Activated CD8-positive, alpha-beta T cell treated with anti-CD3 and anti-CD28 coated beads, Interleukin-2, amount 10 ng/mL, durations not matched to agents 7 days and 5 days (primary cell): Measurements from ENCODE around the gene NLRP13. TPM values are rescaled to one million over a fixed set of nuclear protein-coding genes. Genes with fewer than 3 reads are reported as not detected.
"Not testable (repeated sequence)": the region's sequence is repeated elsewhere in the genome, so short reads cannot be mapped to it uniquely, and the experiment has no call there.

Source experiments
- ATAC-seq: fragments of 150-1000 bp; cut with Tn5 transposase; one replicate; pipeline ENCODE4 v1.10.0; 2021; ENCODE audit warnings: moderate library complexity
- CTCF ChIA-PET: fragments of 350-600 bp; sonication (Branson Sonifier 250); formaldehyde crosslinking; loops from one replicate; lab custom pipeline; 2021; ENCODE audit warnings: antibody characterized with exemption; lab: Charles Lee
- POLR2A ChIA-PET: fragments of 350-600 bp; sonication (Branson Sonifier 250); formaldehyde crosslinking; loops from one replicate; lab custom pipeline; 2021; ENCODE audit warnings: antibody characterized with exemption; lab: Charles Lee
- DNase-seq: peaks from one replicate; pipeline ENCODE4 v3.0.0-alpha.2; 2020
- H3K27ac Mint-ChIP-seq: one replicate; pipeline ENCODE4 v1.8.0; 2021; ENCODE audit warnings: mild to moderate bottlenecking, mixed read lengths
- H3K27me3 Mint-ChIP-seq: one replicate; pipeline ENCODE4 v1.8.0; 2021; ENCODE audit warnings: low read depth, mixed read lengths
- H3K36me3 Mint-ChIP-seq: one replicate; pipeline ENCODE4 v1.8.0; 2021; ENCODE audit warnings: low read depth, mixed read lengths
- H3K4me1 Mint-ChIP-seq: one replicate; pipeline ENCODE4 v1.8.0; 2021; ENCODE audit warnings: low read depth, mixed read lengths
- H3K4me3 Mint-ChIP-seq: one replicate; pipeline ENCODE4 v1.8.0; 2021; ENCODE audit warnings: mild to moderate bottlenecking, mixed read lengths
- H3K9me3 Mint-ChIP-seq: one replicate; pipeline ENCODE4 v1.8.0; 2022; ENCODE audit warnings: mixed read lengths; ENCODE audit not compliant: insufficient read depth
- total RNA-seq, 2 experiments: library from RNA; stranded (reverse); gene quantifications; one replicate each; pipeline ENCODE4 v1.2.3, GENCODE V29; 2021

Gene NLRP13
- total RNA-seq, 2 experiments from 2014 or later, result not detected

DNA sequence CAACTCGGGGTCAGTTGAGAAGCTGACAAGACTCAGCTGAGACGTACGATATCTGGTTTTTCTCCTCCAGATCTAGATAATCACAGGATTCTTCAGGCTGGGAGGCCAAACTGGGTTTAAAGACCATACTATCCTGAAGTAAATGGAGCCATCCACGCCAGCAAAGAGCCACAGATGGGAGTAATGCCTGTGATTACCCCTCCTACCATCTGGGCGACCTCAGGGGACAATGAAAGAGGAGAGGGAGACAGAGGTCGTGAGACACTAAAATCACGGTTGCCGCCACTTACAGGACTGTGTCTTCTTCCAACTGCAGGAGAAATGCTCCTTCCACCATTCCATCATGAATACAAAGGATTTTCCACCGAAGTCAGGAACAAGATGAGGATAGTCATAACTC, 3.1 kb upstream of the NLRP13 start:
- no peaks in the 10 kb centered on the region for H3K4me1 Mint-ChIP-seq
- DNase-seq (no peak), ATAC-seq (no peak)
- no peaks in the 10 kb centered on the region for H3K36me3 Mint-ChIP-seq
- H3K27ac Mint-ChIP-seq, result no peak overlapping the region
- POLR2A ChIA-PET, result no interaction called here
- no peak overlapping the region for H3K4me3 Mint-ChIP-seq
- peaks cover 17% of the 10 kb centered on the region for H3K9me3 Mint-ChIP-seq
- no peaks in the 10 kb centered on the region for H3K27me3 Mint-ChIP-seq
- CTCF ChIA-PET, result no interaction called here

DNA sequence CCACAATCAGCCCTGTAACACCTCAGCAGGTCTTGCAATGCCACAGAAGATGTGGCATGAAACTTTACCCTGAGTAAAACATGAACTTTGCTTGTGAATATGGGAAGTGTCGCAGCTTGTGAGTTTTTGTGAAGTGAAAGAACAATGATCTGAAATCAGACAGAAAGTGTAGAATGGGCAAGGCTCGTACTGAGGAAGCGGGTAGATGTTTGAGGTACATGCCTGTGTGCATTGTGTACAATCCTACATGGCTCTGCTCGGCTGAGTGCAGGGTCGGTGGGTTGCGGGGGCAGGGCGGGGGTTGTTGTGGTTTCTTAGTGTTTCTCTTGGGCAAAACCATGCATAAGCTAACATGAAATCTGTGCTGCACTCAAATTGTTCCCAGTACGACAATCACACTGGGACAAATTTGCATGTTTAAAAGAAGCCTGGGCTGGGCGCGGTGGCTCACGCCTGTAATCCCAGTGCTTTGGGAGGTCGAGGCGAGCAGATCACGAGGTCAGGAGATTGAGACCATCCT, 1.1 kb downstream of the NLRP13 start:
- ChIA-PET POLR2A (no interaction called here), CTCF (no interaction called here)
- Mint-ChIP-seq H3K4me1 (no peaks in the 10 kb centered on the region), H3K27ac (no peak overlapping the region), H3K4me3 (no peak overlapping the region), H3K9me3 (peaks cover 10% of the 10 kb centered on the region), H3K36me3 (no peaks in the 10 kb centered on the region), H3K27me3 (no peaks in the 10 kb centered on the region)
- DNase-seq (no peak), ATAC-seq (no peak)

DNA sequence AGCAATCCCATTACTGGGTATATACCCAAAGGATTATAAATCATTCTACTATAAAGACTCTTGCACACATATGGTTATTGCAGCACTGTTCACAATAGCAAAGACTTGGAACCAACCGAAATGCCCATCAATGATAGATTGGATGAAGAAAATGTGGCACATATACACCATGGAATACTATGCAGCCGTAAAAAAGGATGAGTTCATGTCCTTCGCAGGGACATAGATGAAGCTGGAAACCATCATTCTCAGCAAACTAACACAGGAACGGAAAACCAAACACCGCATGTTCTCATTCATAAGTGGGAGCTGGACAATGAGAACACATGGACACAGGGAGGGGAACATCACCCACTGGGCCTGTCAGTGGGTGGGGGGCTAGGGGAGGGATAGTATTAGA, 2.9 kb downstream of the NLRP13 start:
- H3K27me3 Mint-ChIP-seq, H3K4me3 Mint-ChIP-seq, DNase-seq, H3K27ac Mint-ChIP-seq, ATAC-seq, POLR2A ChIA-PET, H3K36me3 Mint-ChIP-seq, CTCF ChIA-PET, H3K4me1 Mint-ChIP-seq, H3K9me3 Mint-ChIP-seq: not testable (repeated sequence)

DNA sequence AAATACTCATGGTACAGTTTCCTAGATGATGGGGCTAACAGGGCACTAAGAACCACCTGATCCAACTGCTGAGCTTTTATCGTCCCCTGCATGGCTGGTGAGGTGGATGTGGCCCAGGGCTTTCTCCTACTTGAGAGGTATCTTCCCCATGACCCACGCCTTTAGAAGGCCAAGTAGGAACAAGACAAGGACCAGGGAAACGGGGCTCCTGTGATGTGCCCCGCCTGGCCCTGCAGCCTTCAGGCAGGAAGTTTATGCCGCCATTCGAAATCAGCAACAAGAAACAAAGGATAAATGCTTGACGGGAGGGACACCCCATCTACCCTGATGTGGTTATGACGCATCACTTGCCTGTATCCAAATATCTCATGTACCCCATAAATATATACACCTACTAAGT, 4.1 kb downstream of the NLRP13 start:
- ChIA-PET POLR2A (no interaction called here), CTCF (no interaction called here)
- H3K27me3 Mint-ChIP-seq, result no peaks in the 10 kb centered on the region
- no peaks in the 10 kb centered on the region for H3K4me1 Mint-ChIP-seq
- H3K4me3 Mint-ChIP-seq, result no peak overlapping the region
- DNase-seq (no peak), ATAC-seq (no peak)
- H3K36me3 Mint-ChIP-seq, result no peaks in the 10 kb centered on the region
- H3K9me3 Mint-ChIP-seq, result peaks cover 10% of the 10 kb centered on the region
- H3K27ac Mint-ChIP-seq, result no peak overlapping the region

DNA sequence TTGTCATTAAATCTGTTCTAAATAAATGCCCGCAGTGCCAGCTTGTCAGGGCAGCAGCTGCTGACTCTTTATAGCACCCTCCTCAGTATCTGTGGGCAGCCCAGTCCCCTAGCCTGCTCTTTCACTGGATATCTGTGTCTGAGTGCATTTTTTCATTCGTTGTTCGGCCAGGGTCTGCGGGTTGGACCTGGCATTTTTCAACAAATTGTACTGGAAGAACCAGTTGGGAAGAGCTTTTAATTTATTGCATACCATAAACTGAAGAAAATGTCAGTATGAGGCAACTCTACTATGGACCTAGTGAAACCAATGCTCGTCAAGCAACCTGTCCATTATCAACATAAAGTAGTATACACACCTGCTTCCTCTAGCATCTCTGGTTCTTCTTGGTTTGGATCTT, 8.6 kb downstream of the NLRP13 start:
- CTCF ChIA-PET, result no interaction called here

DNA sequence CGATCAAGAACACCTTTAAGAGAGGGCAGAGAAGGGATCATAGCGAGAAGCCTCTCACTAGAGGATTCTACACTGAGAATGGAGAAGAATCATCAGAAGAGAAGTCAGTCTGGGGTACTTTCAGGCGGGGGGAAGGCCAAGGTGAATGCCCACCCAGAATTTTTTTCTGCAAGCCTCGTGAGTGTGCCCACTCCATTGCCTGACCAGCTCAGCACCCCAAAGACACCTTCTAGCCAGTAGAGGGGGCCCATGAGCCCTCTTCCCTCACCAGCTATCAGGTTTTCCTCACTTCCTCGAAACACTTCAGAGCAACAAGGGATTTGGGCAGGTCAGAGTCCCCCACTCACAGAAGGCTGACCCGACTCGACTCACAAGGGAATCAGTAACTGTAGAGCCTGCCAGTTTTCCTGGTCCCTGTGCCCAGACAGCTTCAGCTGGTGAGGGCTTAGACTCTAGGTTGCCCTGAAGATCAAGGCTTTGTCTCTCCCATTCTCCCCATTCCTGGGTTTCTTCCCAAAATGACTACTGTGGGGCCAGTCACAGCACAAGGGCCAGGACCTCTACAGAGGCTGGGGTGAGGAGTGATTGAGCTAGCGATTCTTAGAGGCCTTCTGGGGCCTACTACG, 18.4 kb downstream of the NLRP13 start:
- Mint-ChIP-seq H3K9me3 (peaks cover 14% of the 10 kb centered on the region), H3K36me3 (no peaks in the 10 kb centered on the region), H3K4me3 (no peak overlapping the region), H3K4me1 (no peaks in the 10 kb centered on the region), H3K27me3 (no peaks in the 10 kb centered on the region), H3K27ac (no peak overlapping the region)
- POLR2A ChIA-PET, result no interaction called here
- no peak for ATAC-seq
- CTCF ChIA-PET, result no interaction called here
- no peak for DNase-seq

More for the DNA sequence above, 8.6 kb downstream of the NLRP13 start:
- Mint-ChIP-seq H3K36me3 (no peaks in the 10 kb centered on the region), H3K4me3 (no peak overlapping the region), H3K27ac (no peak overlapping the region), H3K27me3 (no peaks in the 10 kb centered on the region), H3K9me3 (peaks cover 16% of the 10 kb centered on the region), H3K4me1 (no peaks in the 10 kb centered on the region)
- no peak for ATAC-seq
- no peak for DNase-seq
- POLR2A ChIA-PET, result no interaction called here

DNA sequence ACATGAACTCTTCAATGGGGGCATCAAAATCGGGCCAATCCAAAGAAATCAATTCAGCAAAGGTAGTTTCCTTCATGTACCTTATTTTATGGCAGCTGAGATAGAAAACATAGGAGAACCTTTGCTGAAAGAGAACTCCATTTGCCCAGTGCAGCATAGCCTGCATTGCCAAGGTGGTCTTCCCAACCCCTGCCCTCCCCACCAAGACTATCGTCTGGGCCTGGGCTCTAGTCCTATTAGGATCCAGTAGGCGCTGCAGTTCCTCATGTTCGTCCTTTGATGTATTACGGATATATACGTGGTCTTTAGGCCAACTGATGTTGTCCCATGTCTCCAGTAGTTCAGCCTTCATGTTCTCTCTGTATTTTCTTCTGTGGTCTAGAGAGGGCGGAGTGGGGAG, 19.2 kb downstream of the NLRP13 start:
- ChIA-PET CTCF (no interaction called here), POLR2A (no interaction called here)
- Mint-ChIP-seq H3K4me3 (no peak overlapping the region), H3K9me3 (peaks cover 10% of the 10 kb centered on the region), H3K36me3 (no peaks in the 10 kb centered on the region), H3K27me3 (no peaks in the 10 kb centered on the region), H3K4me1 (no peaks in the 10 kb centered on the region), H3K27ac (no peak overlapping the region)
- DNase-seq, result no peak
- no peak for ATAC-seq

DNA sequence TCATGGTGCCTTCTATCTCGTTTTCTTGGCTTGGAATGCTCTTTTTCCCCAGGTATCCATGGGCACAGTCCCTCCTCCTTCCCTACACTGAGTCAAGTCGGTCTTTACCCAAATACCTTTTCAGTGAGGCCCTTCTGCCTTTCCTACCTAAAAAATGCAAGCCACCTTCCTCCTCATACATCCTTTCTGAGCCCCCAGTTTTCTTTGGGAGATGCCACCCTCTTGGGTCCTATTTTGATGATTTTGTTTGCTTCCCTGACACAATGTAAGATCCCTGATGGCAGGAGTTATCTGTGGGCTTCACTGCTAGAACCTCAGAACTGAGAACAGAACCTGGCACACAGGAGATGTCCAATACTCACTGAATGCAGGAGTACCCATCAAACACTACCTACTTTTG, 22.3 kb downstream of the NLRP13 start:
- no peaks in the 10 kb centered on the region for H3K27me3 Mint-ChIP-seq
- POLR2A ChIA-PET, result no interaction called here
- H3K9me3 Mint-ChIP-seq, result no peaks in the 10 kb centered on the region
- H3K4me1 Mint-ChIP-seq, result no peaks in the 10 kb centered on the region
- CTCF ChIA-PET, result no interaction called here
- no peaks in the 10 kb centered on the region for H3K36me3 Mint-ChIP-seq
- no peak overlapping the region for H3K4me3 Mint-ChIP-seq
- DNase-seq (no peak), ATAC-seq (no peak)
- no peak overlapping the region for H3K27ac Mint-ChIP-seq

DNA sequence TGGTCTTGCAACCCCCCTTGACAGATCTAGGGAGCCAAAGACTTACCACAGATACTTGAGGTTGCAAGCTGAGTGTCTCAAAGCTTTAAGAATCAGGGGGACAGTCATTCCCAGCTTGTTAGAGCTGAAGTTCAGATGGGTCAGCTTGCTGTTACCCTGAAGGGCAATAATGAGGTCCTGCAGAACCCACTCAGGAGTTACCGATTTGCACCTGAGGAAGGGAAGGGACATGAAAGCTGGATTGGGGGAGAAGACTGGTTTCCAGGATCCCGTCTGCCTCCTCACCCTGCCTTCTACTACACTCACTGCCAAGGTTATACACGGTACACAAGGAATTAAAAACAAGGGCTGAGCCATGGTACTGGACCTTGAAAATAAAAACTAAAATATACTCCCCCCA, 24.4 kb downstream of the NLRP13 start:
- H3K4me3 Mint-ChIP-seq, result no peak overlapping the region
- H3K27ac Mint-ChIP-seq, result no peak overlapping the region
- no peaks in the 10 kb centered on the region for H3K36me3 Mint-ChIP-seq
- ChIA-PET POLR2A (no interaction called here), CTCF (no interaction called here)
- ATAC-seq (no peak), DNase-seq (no peak)
- H3K4me1 Mint-ChIP-seq, result no peaks in the 10 kb centered on the region
- H3K9me3 Mint-ChIP-seq, result peaks cover 3% of the 10 kb centered on the region
- H3K27me3 Mint-ChIP-seq, result no peaks in the 10 kb centered on the region

DNA sequence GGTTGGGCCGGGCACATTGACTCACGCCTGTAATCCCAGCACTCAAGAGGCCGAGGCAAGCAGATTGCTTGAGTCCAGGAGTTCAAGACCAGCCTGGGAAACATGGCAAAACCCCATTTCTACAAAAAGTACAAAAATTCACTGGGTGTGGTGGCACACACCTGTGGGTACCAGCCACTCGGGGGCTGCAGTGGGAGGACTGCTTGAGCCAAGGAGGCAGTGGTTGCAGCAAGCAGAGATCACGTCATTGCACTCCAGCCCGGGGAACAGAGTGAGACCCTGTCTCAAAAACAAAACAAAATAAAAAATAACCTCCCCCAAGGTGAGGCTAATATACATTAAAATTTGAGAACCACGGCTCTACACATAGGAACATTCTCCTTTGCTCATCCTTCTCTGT, 24.9 kb downstream of the NLRP13 start:
- ChIA-PET CTCF (no interaction called here), POLR2A (no interaction called here)
- Mint-ChIP-seq H3K27me3 (no peaks in the 10 kb centered on the region), H3K36me3 (no peaks in the 10 kb centered on the region), H3K4me3 (no peak overlapping the region), H3K4me1 (no peaks in the 10 kb centered on the region), H3K27ac (no peak overlapping the region), H3K9me3 (peaks cover 3% of the 10 kb centered on the region)
- ATAC-seq (no peak), DNase-seq (no peak)

DNA sequence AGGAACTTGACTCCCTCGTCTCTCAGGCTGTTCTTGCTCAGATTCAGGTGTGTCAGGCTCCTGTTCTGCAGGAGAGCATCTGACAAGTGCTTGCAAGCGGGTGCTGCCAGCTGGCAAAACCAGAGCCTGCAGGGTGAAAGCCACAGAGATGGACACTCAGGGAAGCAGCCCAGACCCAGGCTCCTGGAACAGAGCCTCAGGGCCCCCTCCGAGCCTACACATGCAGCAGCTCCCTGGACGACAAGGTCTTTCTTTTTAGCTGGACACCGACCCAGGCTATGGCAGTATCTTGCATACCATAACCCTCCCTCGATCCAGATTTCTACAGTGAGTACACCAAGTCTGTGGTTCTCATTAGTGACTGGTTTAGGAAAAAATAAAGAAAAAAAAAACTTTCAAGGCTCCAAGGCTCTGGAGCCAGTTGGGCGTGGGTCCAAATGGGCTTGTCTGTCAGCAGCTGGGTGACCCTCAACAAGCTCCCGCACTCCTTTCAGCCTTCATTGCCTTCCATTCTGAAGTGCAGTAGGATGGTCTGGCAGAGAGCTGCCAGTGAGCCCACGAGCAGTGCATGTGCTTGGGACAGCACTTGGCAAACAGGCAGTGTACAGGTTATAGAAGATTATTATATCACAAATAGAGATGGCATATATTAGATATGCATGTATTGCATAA, 29.9 kb downstream of the NLRP13 start:
- POLR2A ChIA-PET, result no interaction called here

DNA sequence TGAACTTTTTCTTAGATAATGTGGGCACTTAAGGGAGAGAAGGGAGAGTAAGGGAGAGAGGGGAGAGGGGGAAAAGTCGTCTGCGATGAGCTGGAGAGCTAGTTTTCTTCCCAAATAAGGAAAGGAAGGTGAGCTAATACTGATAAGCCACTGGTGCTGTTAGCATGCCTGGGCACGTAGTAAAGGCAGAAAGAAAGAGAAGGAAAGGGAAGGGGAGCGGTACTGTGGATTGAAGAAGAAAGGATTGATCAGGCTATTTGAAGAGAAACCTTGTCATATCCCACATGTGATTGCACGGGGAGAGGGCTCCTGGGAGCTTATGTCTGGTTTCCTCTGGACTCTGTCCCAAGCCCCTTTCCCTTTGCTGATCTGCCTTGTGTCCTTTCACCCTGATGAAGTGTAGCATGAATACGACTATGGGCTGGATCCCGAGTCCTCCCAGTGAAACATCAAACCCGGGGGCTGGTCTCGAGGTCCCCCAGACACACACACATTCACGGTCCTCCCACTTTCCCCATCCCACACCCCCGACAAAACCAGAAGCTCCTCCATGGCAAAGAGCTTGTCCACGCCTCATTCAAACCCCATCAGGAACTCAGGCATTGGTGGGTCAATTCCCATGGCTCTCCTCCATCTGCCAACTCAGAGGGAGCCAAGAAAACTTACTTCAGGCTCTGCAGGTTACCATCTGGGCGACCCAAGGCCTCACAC, 30.6 kb downstream of the NLRP13 start:
- no peaks in the 10 kb centered on the region for H3K4me1 Mint-ChIP-seq
- H3K27me3 Mint-ChIP-seq, result no peaks in the 10 kb centered on the region
- no peak overlapping the region for H3K27ac Mint-ChIP-seq
- ChIA-PET CTCF (no interaction called here), POLR2A (no interaction called here)
- ATAC-seq, result no peak
- no peaks in the 10 kb centered on the region for H3K36me3 Mint-ChIP-seq
- no peak overlapping the region for H3K4me3 Mint-ChIP-seq
- DNase-seq, result no peak
- H3K9me3 Mint-ChIP-seq, result peaks cover 10% of the 10 kb centered on the region

More for the DNA sequence above, 29.9 kb downstream of the NLRP13 start:
- ATAC-seq (no peak), DNase-seq (no peak)
- CTCF ChIA-PET, result no interaction called here
- peaks cover 10% of the 10 kb centered on the region for H3K9me3 Mint-ChIP-seq
- H3K4me1 Mint-ChIP-seq, result no peaks in the 10 kb centered on the region
- no peak overlapping the region for H3K27ac Mint-ChIP-seq
- H3K4me3 Mint-ChIP-seq, result no peak overlapping the region
- H3K36me3 Mint-ChIP-seq, result no peaks in the 10 kb centered on the region
- no peaks in the 10 kb centered on the region for H3K27me3 Mint-ChIP-seq
